ENCODE results near the gene NCR3LG1. TPM values are rescaled to one million over a fixed set of nuclear protein-coding genes. Genes with fewer than 3 reads are reported as not detected.

The NCR3LG1 gene
- total RNA-seq, 1 experiment from 2014 or later, result 14.2 TPM

GRCh38 chr11:17383461-17383860 is 31.9 kb downstream of the NCR3LG1 start:
- DNase-seq (ENCODE audit: unreplicated experiment), result no peak
- ChIA-PET POLR2A (interaction anchor here (1.1 to 3.0 kb wide), 4 partner anchors 13 to 145 kb away, joined by 3 to 10 read pairs (median 4); no protein-coding TSS in a partner anchor), CTCF (interaction anchor here (0.6 to 9.3 kb wide), 54 partner anchors 9 to 602 kb away, joined by 3 to 208 read pairs (median 6); partner anchors contain the start of gene OTOG)
- H3K27me3 Mint-ChIP-seq (ENCODE audit: insufficient read depth, unreplicated experiment), result no peaks in the 10 kb centered on the region
- H3K4me3 Mint-ChIP-seq (ENCODE audit: unreplicated experiment), result no peak overlapping the region
- H3K4me1 Mint-ChIP-seq (ENCODE audit: insufficient read depth, unreplicated experiment), result no peaks in the 10 kb centered on the region
- TF ChIP-seq, protein P1, sequence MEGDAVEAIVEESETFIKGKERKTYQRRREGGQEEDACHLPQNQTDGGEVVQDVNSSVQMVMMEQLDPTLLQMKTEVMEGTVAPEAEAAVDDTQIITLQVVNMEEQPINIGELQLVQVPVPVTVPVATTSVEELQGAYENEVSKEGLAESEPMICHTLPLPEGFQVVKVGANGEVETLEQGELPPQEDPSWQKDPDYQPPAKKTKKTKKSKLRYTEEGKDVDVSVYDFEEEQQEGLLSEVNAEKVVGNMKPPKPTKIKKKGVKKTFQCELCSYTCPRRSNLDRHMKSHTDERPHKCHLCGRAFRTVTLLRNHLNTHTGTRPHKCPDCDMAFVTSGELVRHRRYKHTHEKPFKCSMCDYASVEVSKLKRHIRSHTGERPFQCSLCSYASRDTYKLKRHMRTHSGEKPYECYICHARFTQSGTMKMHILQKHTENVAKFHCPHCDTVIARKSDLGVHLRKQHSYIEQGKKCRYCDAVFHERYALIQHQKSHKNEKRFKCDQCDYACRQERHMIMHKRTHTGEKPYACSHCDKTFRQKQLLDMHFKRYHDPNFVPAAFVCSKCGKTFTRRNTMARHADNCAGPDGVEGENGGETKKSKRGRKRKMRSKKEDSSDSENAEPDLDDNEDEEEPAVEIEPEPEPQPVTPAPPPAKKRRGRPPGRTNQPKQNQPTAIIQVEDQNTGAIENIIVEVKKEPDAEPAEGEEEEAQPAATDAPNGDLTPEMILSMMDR (IDR thresholded peaks at IDR 0.05; ENCODE audit: unreplicated experiment), result no peak
- intact Hi-C loops (cut with micrococcal nuclease), result no loop called here
- BruUV-seq (replicated peaks), result no TSS peak
- no peak overlapping the region for H3K27ac Mint-ChIP-seq (ENCODE audit: low read depth, unreplicated experiment)
- H3K36me3 Mint-ChIP-seq (ENCODE audit: insufficient read depth, unreplicated experiment), result peaks cover 9% of the 10 kb centered on the region
- no peaks in the 10 kb centered on the region for H3K9me3 Mint-ChIP-seq (ENCODE audit: unreplicated experiment)

- POLR2A ChIA-PET, result interaction anchor here (1.1 to 3.0 kb wide), 4 partner anchors 13 to 144 kb away, joined by 3 to 10 read pairs (median 4); no protein-coding TSS in a partner anchor
- BruUV-seq (replicated peaks), result no TSS peak
- Mint-ChIP-seq H3K36me3 (ENCODE audit: insufficient read depth, unreplicated experiment) (peaks cover 6% of the 10 kb centered on the region), H3K27me3 (ENCODE audit: insufficient read depth, unreplicated experiment) (no peaks in the 10 kb centered on the region), H3K4me3 (ENCODE audit: unreplicated experiment) (no peak overlapping the region), H3K27ac (ENCODE audit: low read depth, unreplicated experiment) (no peak overlapping the region), H3K9me3 (ENCODE audit: unreplicated experiment) (no peaks in the 10 kb centered on the region), H3K4me1 (ENCODE audit: insufficient read depth, unreplicated experiment) (no peaks in the 10 kb centered on the region)
- DNase-seq (ENCODE audit: unreplicated experiment), result peak; percentile 81
- TF ChIP-seq, protein P1 (IDR thresholded peaks at IDR 0.05; ENCODE audit: unreplicated experiment), result peak; percentile 90
- CTCF ChIA-PET, result interaction anchor here (0.5 to 9.3 kb wide), 65 partner anchors 9 to 1263 kb away, joined by 3 to 208 read pairs (median 5); partner anchors contain the start of gene OTOG
- intact Hi-C loops (cut with micrococcal nuclease), result loop anchor here (1.0 kb wide), 3 partner anchors 120 to 154 kb away; no protein-coding TSS in a partner anchor
Measured at GRCh38 chr11:17384002-17384511, 32.5 kb downstream of the NCR3LG1 start.

- POLR2A ChIA-PET, result no interaction called here
Measured at GRCh38 chr11:17385492-17385891, 33.9 kb downstream of the NCR3LG1 start.

DNA sequence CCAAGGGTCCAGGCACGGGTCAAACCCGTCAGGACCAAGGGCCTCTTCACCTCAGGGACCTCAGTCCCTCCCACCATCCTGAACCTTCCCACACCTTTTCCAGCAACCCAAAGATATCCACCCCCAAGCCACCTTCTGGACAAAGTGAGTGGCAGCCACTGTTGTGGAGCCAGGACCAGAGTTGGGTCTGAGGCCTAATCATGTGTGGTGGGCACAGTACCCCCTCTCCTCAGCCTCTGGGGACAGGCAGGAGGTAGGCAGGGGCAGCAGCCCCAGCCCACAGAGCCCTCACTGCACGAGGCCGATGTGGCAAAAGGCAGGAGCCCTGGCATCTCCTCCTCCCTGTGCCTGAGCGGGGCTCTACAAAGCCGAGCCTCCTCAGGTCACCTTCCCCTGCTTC is 34.3 kb downstream of the NCR3LG1 start:
- TF ChIP-seq, protein P1 (IDR thresholded peaks at IDR 0.05; ENCODE audit: unreplicated experiment), result no peak
- ChIA-PET POLR2A (no interaction called here), CTCF (interaction anchor here (0.7 to 9.3 kb wide), 13 partner anchors 36 to 593 kb away, joined by 3 to 208 read pairs (median 5); no protein-coding TSS in a partner anchor)
- no peaks in the 10 kb centered on the region for H3K27me3 Mint-ChIP-seq (ENCODE audit: insufficient read depth, unreplicated experiment)
- H3K4me1 Mint-ChIP-seq (ENCODE audit: insufficient read depth, unreplicated experiment), result no peaks in the 10 kb centered on the region
- H3K27ac Mint-ChIP-seq (ENCODE audit: low read depth, unreplicated experiment), result no peak overlapping the region
- H3K36me3 Mint-ChIP-seq (ENCODE audit: insufficient read depth, unreplicated experiment), result peaks cover 4% of the 10 kb centered on the region
- BruUV-seq (replicated peaks), result no TSS peak
- no peaks in the 10 kb centered on the region for H3K9me3 Mint-ChIP-seq (ENCODE audit: unreplicated experiment)
- intact Hi-C loops (cut with micrococcal nuclease), result no loop called here
- H3K4me3 Mint-ChIP-seq (ENCODE audit: unreplicated experiment), result no peak overlapping the region
- DNase-seq (ENCODE audit: unreplicated experiment), result no peak

More at GRCh38 chr11:17385492-17385891, 33.9 kb downstream of the NCR3LG1 start:
- Mint-ChIP-seq H3K27me3 (ENCODE audit: insufficient read depth, unreplicated experiment) (no peaks in the 10 kb centered on the region), H3K9me3 (ENCODE audit: unreplicated experiment) (no peaks in the 10 kb centered on the region), H3K4me3 (ENCODE audit: unreplicated experiment) (no peak overlapping the region), H3K36me3 (ENCODE audit: insufficient read depth, unreplicated experiment) (peaks cover 6% of the 10 kb centered on the region), H3K27ac (ENCODE audit: low read depth, unreplicated experiment) (no peak overlapping the region), H3K4me1 (ENCODE audit: insufficient read depth, unreplicated experiment) (no peaks in the 10 kb centered on the region)
- BruUV-seq (replicated peaks), result no TSS peak
- DNase-seq (ENCODE audit: unreplicated experiment), result no peak
- TF ChIP-seq, protein P1 (IDR thresholded peaks at IDR 0.05; ENCODE audit: unreplicated experiment), result no peak
- CTCF ChIA-PET, result interaction anchor here (0.6 to 9.3 kb wide), 16 partner anchors 20 to 594 kb away, joined by 3 to 208 read pairs (median 18); no protein-coding TSS in a partner anchor
- intact Hi-C loops (cut with micrococcal nuclease), result no loop called here
